Brain microvascular endothelial cell (primary cell): ENCODE measurements around the gene PPM1M.

Source experiments
- DNase-seq: peaks from one replicate; pipeline ENCODE4 v3.0.0-alpha.2; 2020
- H3K27ac ChIP-seq: fragments of 250-450 bp; sonication (Bioruptor Pico); 2 replicates; pipeline ENCODE4 v1.5.1; 2020; ENCODE audit warnings: mild to moderate bottlenecking, moderate library complexity
- H3K27me3 ChIP-seq: fragments of 250-450 bp; sonication (Bioruptor Pico); replicated peaks from 2 replicates; pipeline ENCODE4 v1.5.1; 2020; ENCODE audit warnings: mild to moderate bottlenecking
- H3K36me3 ChIP-seq: fragments of 250-450 bp; sonication (Bioruptor Pico); replicated peaks from 2 replicates; pipeline ENCODE4 v1.5.1; 2020; ENCODE audit warnings: mild to moderate bottlenecking
- H3K4me3 ChIP-seq: 2 replicates; pipeline ENCODE4 v1.5.1; 2011; ENCODE audit warnings: low read depth, mild to moderate bottlenecking, control low read depth, low read length, moderate library complexity
- in situ Hi-C: cut with HindIII; loops from 2 replicates; pipeline ENCODE4 v1.10.0; 2017; ENCODE audit warnings: low sequenced_read_pairs, low pct_ligation_motif_present
- TF ChIP-seq, protein P1 (sequence below): IDR thresholded peaks from 2 replicates; pipeline ENCODE4 v1.5.1; 2011; ENCODE audit warnings: low read depth, mild to moderate bottlenecking, moderate library complexity, low read length, control low read depth, inconsistent platforms; ENCODE audit errors: missing control alignments

Gene PPM1M

DNA sequence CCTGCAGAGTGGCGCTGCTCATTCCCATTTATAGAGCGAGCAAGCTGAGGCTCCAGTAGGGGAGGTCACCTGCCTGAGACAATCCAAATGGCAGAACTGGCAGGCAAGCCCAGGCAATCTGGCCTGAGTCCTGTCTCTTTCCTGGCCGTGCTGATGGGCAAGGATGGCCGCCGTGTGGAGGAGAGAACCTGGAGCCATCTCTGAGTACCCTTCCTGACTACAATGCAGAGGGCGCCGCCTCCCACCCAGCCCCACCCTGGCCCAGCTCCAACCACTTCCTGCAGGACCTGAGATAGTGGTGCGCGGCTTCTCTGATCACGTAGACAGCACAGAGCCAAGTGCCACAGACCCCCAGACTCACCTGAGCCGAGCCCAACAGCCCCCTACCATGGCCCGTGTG, 27.1 kb upstream of the PPM1M start:
- no peak overlapping the region for H3K27ac ChIP-seq
- in situ Hi-C loops: no loop called here
- TF ChIP-seq, protein P1, sequence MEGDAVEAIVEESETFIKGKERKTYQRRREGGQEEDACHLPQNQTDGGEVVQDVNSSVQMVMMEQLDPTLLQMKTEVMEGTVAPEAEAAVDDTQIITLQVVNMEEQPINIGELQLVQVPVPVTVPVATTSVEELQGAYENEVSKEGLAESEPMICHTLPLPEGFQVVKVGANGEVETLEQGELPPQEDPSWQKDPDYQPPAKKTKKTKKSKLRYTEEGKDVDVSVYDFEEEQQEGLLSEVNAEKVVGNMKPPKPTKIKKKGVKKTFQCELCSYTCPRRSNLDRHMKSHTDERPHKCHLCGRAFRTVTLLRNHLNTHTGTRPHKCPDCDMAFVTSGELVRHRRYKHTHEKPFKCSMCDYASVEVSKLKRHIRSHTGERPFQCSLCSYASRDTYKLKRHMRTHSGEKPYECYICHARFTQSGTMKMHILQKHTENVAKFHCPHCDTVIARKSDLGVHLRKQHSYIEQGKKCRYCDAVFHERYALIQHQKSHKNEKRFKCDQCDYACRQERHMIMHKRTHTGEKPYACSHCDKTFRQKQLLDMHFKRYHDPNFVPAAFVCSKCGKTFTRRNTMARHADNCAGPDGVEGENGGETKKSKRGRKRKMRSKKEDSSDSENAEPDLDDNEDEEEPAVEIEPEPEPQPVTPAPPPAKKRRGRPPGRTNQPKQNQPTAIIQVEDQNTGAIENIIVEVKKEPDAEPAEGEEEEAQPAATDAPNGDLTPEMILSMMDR: no peak
- H3K4me3 ChIP-seq: no peak overlapping the region
- H3K36me3 ChIP-seq: peaks cover 17% of the 10 kb centered on the region
- H3K27me3 ChIP-seq: no peaks in the 10 kb centered on the region
- no peak for DNase-seq

DNA sequence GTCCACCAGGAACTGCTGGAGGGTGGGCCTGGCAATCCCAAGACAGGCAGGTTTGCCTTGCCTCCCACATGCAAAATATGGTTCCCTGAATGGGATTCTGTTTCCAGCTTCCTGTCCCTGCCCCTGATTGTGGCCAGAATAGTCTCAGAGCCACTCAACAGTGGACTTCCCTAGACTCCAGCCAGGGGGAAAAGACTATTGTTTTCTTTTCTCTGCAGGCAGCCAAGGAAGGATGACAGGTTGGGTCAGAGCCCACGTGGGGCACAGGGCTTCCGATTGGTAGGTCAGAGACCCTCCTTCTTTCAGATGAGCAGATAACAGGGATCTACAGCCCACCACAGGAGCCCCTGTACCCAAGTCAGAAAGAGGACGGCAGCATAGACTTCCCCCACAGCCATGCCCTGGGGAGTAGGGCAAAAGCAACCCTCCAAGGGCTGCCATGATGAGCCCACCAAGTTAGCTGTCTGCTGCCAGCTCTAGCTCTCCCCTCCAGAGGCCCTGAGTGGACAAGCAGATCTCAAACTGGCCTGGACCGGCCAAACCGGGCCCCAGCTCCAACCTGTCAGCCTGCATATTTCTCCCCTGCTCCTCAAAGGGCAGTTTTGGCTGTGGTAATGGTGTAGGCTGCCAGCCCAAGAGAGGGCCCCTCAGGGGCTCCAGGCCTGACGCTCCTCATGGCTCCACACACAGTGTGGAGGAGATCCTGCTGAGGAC, 26.5 kb upstream of the PPM1M start:
- H3K4me3 ChIP-seq: no peak overlapping the region
- DNase-seq: no peak
- H3K27ac ChIP-seq: no peak overlapping the region
- peaks cover 12% of the 10 kb centered on the region for H3K36me3 ChIP-seq
- TF ChIP-seq, protein P1: no peak
- H3K27me3 ChIP-seq: no peaks in the 10 kb centered on the region
- in situ Hi-C loops: no loop called here

DNA sequence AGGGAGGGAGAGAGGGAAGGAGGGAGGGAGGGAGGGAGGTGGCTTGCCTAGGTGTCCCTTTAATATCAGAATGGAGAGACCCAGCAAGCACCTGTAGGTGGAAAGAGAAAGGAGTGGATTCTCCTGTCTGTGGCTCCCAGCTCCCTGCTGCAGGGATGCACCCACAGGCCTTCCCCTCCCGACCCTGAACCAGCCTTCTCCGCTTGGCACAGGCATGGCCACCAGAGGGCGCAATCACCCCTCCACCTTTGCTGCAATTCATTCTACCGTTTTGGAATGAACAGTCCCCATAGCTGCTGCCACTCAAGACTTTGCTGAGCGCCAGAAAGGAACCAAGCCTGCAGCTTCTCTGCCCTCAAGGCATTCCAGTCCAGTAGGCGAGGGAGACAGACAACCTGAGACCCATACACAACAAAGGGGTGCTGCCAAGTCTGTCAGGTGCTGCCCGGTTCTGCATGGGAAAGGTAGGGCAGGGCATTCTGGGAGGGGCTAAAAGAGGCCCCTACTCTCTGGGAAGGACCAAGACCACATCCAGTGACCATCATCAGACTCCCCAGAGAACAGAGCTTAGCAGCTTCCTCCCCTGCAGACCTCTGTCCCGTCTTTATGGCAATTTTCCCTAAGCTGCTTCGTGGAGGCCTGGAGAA, 25.1 kb upstream of the PPM1M start:
- in situ Hi-C loops: no loop called here
- Histone ChIP-seq H3K27ac (no peak overlapping the region), H3K27me3 (no peaks in the 10 kb centered on the region), H3K4me3 (no peak overlapping the region), H3K36me3 (peaks cover under 1% of the 10 kb centered on the region)
- TF ChIP-seq, protein P1: peak; percentile 95
- peak; percentile 67 for DNase-seq

DNA sequence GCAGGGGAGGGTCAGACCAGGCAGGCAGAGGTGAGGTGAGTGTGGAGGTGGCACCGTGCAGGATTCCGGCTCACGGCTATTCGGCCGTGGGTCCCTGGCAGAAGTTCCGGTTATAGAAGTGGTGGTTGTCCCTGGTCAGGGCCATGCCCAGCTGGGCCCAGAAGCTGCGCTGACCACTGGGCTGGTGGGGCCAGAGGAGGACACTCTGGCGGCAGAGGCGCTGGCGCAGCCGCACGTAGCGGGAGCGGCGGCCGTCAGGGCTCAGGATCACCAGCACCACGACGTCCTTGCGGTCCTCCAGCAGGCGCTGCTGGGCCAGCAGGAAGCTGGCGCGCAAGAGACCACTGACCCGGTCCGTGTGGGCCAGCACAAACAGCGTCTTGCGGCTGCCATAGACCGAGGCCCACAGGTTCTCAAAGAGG, 24.4 kb upstream of the PPM1M start:
- H3K36me3 ChIP-seq: no peaks in the 10 kb centered on the region
- DNase-seq: no peak
- no peak overlapping the region for H3K27ac ChIP-seq
- in situ Hi-C loops: no loop called here
- TF ChIP-seq, protein P1: no peak
- no peaks in the 10 kb centered on the region for H3K27me3 ChIP-seq
- H3K4me3 ChIP-seq: no peak overlapping the region

DNA sequence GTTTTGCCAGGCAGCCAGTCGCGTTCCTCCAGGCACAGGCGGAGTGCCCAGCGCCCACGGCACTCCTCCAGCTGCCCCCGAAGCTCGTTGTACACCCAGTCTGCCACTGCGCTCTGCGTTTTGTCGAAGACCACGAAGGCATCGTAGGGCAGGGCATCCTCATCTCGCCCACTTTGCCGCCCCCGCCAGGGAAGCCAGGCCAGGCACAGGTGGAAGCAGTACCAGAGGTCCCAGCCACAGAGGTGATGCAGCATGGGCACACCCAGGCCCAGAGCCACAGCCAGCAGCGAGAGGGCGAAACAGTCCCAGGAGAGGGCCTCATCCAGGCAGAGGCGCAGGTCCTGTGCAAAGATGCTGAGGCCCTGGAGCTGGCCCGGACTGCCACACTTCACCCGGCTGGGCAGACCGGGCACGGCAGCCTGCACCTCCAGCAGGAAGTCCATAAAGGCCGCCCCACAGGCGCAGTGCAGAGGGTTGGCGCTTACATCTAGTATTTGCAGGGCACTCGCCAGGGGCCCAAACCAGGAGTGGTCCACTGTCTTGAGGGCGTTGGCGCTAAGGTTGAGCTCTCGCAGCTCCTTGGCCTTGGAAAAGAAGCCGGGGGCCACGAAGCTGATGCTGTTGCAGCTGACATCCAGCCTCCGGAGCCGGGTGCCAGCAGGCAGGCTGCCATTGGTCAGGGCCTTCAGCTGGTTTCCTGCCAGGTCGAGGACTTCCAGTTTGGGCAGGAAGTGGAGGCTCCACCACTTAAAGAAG, 23.8 kb upstream of the PPM1M start:
- TF ChIP-seq, protein P1: no peak
- Histone ChIP-seq H3K27ac (no peak overlapping the region), H3K4me3 (no peak overlapping the region), H3K36me3 (no peaks in the 10 kb centered on the region), H3K27me3 (no peaks in the 10 kb centered on the region)
- in situ Hi-C loops: no loop called here
- no peak for DNase-seq
